ENCODE data around the gene CNTNAP4. TPM values are rescaled to one million over a fixed set of nuclear protein-coding genes. Genes with fewer than 3 reads are reported as not detected.

Gene CNTNAP4
- total and polyA plus RNA-seq, 12 donors = 0.17 to 2.6 (median 0.56) TPM; not detected in 5

DNA sequence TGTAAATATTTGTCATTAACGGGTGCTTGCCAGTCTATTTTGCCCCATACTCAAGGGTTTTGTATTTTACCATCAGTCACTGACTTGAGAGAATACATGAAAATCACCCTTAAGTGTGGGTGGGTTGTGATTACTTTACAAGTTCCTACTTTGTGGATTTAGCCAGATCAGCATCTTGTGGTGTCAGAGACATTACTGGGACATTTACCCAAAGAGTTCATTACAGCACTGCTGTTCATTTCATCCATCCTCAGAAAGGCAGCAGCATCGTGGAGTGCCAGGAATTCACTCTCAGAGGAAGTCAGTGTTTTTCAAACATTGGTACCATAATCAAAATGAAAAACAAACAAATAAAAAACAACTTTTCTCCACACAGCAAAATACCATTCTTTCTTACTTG lies 110.8 kb downstream of the CNTNAP4 start:
- no peaks in the 10 kb centered on the region for H3K9me3 ChIP-seq (replicated peaks in 1 of 3)
- intact Hi-C loops (cut with DNase I) = no loop called here
- DNase-seq = no peak
- H3K27me3 ChIP-seq = no peaks in the 10 kb centered on the region
- 45 to 53% (median 48%) methylated on average over 2 of the region's 2 CpGs for WGBS, 4 donors
- H3K36me3 ChIP-seq (replicated peaks in 1 of 2) = no peaks in the 10 kb centered on the region
- H3K4me3 ChIP-seq = no peak overlapping the region
- no peak overlapping the region for H3K27ac ChIP-seq
- TF ChIP-seq POLR2A (IDR thresholded peaks at IDR 0.05) = no peak
- TF ChIP-seq, protein P1, sequence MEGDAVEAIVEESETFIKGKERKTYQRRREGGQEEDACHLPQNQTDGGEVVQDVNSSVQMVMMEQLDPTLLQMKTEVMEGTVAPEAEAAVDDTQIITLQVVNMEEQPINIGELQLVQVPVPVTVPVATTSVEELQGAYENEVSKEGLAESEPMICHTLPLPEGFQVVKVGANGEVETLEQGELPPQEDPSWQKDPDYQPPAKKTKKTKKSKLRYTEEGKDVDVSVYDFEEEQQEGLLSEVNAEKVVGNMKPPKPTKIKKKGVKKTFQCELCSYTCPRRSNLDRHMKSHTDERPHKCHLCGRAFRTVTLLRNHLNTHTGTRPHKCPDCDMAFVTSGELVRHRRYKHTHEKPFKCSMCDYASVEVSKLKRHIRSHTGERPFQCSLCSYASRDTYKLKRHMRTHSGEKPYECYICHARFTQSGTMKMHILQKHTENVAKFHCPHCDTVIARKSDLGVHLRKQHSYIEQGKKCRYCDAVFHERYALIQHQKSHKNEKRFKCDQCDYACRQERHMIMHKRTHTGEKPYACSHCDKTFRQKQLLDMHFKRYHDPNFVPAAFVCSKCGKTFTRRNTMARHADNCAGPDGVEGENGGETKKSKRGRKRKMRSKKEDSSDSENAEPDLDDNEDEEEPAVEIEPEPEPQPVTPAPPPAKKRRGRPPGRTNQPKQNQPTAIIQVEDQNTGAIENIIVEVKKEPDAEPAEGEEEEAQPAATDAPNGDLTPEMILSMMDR (IDR thresholded peaks at IDR 0.05) = no peak
- no peaks in the 10 kb centered on the region for H3K4me1 ChIP-seq (replicated peaks in 1 of 2)

DNA sequence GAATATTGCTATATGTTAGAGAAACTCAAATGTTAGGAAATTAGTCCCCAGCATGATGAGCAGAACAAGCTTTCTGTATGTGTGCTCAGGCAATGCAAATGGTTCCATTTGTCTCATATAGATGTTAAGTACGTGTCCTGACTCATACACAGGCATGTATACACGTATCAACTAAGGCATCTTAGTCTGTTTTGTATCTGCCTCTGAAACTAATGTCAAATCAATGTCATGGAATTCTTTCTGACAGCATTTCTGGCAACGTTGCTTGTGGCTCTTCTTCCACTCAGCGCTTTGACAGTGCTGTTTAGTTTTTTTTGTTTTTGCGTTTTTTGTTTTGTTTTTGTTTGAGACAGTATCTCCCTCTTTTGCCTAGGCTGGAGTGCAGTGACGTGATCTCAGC lies 111.9 kb downstream of the CNTNAP4 start:
- intact Hi-C loops (cut with DNase I) = no loop called here
- DNase-seq = no peak
- H3K27ac ChIP-seq = no peak overlapping the region
- TF ChIP-seq, protein P1 (IDR thresholded peaks at IDR 0.05) = no peak
- TF ChIP-seq POLR2A (IDR thresholded peaks at IDR 0.05) = no peak
- H3K9me3 ChIP-seq (replicated peaks in 1 of 3) = no peaks in the 10 kb centered on the region
- 82 to 90% (median 85%) methylated on average over 6 of the region's 6 CpGs for WGBS, 4 donors
- H3K4me1 ChIP-seq (replicated peaks in 1 of 2) = no peaks in the 10 kb centered on the region
- H3K4me3 ChIP-seq = no peak overlapping the region
- H3K36me3 ChIP-seq (replicated peaks in 1 of 2) = no peaks in the 10 kb centered on the region
- no peaks in the 10 kb centered on the region for H3K27me3 ChIP-seq

DNA sequence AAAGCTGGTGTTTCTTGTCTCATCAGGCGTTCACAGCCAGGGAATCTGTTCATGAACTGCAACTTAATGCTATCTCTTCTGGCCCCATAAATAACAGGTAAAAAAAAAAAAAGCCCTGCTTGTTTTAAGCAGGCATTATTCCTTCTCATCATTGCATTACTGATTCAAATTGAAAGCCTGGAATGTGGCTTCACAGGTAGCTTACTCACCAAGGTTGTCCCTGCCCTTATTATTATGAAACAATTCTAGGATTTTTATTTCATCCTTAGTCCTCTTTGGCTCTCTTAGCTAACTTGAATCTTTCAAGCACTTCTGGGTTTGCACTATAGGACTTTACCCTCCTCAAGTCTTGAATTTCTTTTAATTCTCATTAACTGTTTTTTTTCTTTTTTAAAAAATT lies 113.3 kb downstream of the CNTNAP4 start:
- Histone ChIP-seq H3K27me3 (no peaks in the 10 kb centered on the region), H3K4me3 (no peak overlapping the region), H3K27ac (no peak overlapping the region), H3K4me1 (replicated peaks in 1 of 2) (no peaks in the 10 kb centered on the region), H3K9me3 (replicated peaks in 1 of 3) (no peaks in the 10 kb centered on the region), H3K36me3 (replicated peaks in 1 of 2) (no peaks in the 10 kb centered on the region)
- WGBS, 4 donors = 62 to 74% (median 68%) methylated on average over 1 of the region's 1 CpG
- no peak for DNase-seq
- no peak for TF ChIP-seq POLR2A (IDR thresholded peaks at IDR 0.05)
- TF ChIP-seq, protein P1 (IDR thresholded peaks at IDR 0.05) = no peak
- intact Hi-C loops (cut with DNase I) = no loop called here

- no peaks in the 10 kb centered on the region for H3K4me1 ChIP-seq (replicated peaks in 1 of 2)
- no peak for DNase-seq
- TF ChIP-seq, protein P1 (IDR thresholded peaks at IDR 0.05) = no peak
- TF ChIP-seq POLR2A (IDR thresholded peaks at IDR 0.05) = no peak
- no peaks in the 10 kb centered on the region for H3K27me3 ChIP-seq
- 72 to 77% (median 76%) methylated on average over 4 of the region's 4 CpGs for WGBS, 4 donors
- no peaks in the 10 kb centered on the region for H3K36me3 ChIP-seq (replicated peaks in 1 of 2)
- no peaks in the 10 kb centered on the region for H3K9me3 ChIP-seq (replicated peaks in 1 of 3)
- intact Hi-C loops (cut with DNase I) = no loop called here
- H3K4me3 ChIP-seq = no peak overlapping the region
- no peak overlapping the region for H3K27ac ChIP-seq
Observed at GRCh38 chr16:76396977-76397376, 119.8 kb downstream of the CNTNAP4 start.

Measured in adrenal gland (tissue), 12 donors.